Measurements from ENCODE around the gene EDN2. TPM values are rescaled to one million over a fixed set of nuclear protein-coding genes. Genes with fewer than 3 reads are reported as not detected.

The EDN2 gene
- polyA plus RNA-seq, 1 donor from 2014 or later: not detected

GRCh38 chr1:41499591-41499990, 15.1 kb upstream of the EDN2 start:
- H3K9me3 ChIP-seq (ENCODE audit: low read length): no peaks in the 10 kb centered on the region
- H3K36me3 ChIP-seq (ENCODE audit: insufficient read depth, low read length): no peaks in the 10 kb centered on the region
- peaks cover 18% of the 10 kb centered on the region for H3K27me3 ChIP-seq (ENCODE audit: insufficient read depth, low read depth, low read length)
- TF ChIP-seq RAD21 (conservative IDR thresholded peaks at IDR 0.05) (no peak), POLR2AphosphoS5 (IDR thresholded peaks at IDR 0.05) (no peak), TAF1 (IDR thresholded peaks at IDR 0.05; ENCODE audit: low read depth) (no peak), CTCF (IDR thresholded peaks at IDR 0.05; ENCODE audit: poor library complexity, severe bottlenecking) (no peak), REST (IDR thresholded peaks at IDR 0.05; ENCODE audit: borderline replicate concordance) (no peak), MXI1 (conservative IDR thresholded peaks at IDR 0.05; ENCODE audit: poor library complexity, severe bottlenecking) (no peak), EZH2 (IDR thresholded peaks at IDR 0.05; ENCODE audit: borderline replicate concordance, insufficient read depth, low read length, poor library complexity, severe bottlenecking) (no peak), SMC3 (conservative IDR thresholded peaks at IDR 0.05; ENCODE audit: poor library complexity) (no peak), EP300 (conservative IDR thresholded peaks at IDR 0.05; ENCODE audit: poor library complexity, severe bottlenecking) (no peak)
- H4K20me1 ChIP-seq (ENCODE audit: insufficient read depth): no peaks in the 10 kb centered on the region
- H3K9ac ChIP-seq (ENCODE audit: low read length): no peak overlapping the region
- no peaks in the 10 kb centered on the region for H3F3A ChIP-seq (ENCODE audit: insufficient read depth, low read length, poor library complexity, severe bottlenecking)
- H3K4me2 ChIP-seq (ENCODE audit: low read length): no peak overlapping the region
- no peak overlapping the region for H2AFZ ChIP-seq (ENCODE audit: low read depth, low read length)
- no peak overlapping the region for H3K27ac ChIP-seq (ENCODE audit: low read length)
- no peaks in the 10 kb centered on the region for H3K79me2 ChIP-seq (replicated peaks; ENCODE audit: insufficient read depth, low read length)
- no peaks in the 10 kb centered on the region for H3K9me2 ChIP-seq (ENCODE audit: insufficient read depth, low read length)
- no peak overlapping the region for H3K4me3 ChIP-seq (ENCODE audit: low read length)

GRCh38 chr1:41498804-41499203, 14.3 kb upstream of the EDN2 start:
- Histone ChIP-seq H3K9me3 (ENCODE audit: low read length) (no peaks in the 10 kb centered on the region), H3K4me2 (ENCODE audit: low read length) (no peak overlapping the region), H3F3A (ENCODE audit: insufficient read depth, low read length, poor library complexity, severe bottlenecking) (no peaks in the 10 kb centered on the region), H3K9ac (ENCODE audit: low read length) (no peak overlapping the region), H4K20me1 (ENCODE audit: insufficient read depth) (no peaks in the 10 kb centered on the region), H3K27ac (ENCODE audit: low read length) (no peak overlapping the region), H3K36me3 (ENCODE audit: insufficient read depth, low read length) (no peaks in the 10 kb centered on the region), H3K9me2 (ENCODE audit: insufficient read depth, low read length) (no peaks in the 10 kb centered on the region), H2AFZ (ENCODE audit: low read depth, low read length) (no peak overlapping the region), H3K79me2 (replicated peaks; ENCODE audit: insufficient read depth, low read length) (no peaks in the 10 kb centered on the region), H3K27me3 (ENCODE audit: insufficient read depth, low read depth, low read length) (peaks cover 18% of the 10 kb centered on the region), H3K4me3 (ENCODE audit: low read length) (no peak overlapping the region)
- TF ChIP-seq POLR2AphosphoS5 (IDR thresholded peaks at IDR 0.05) (no peak), REST (IDR thresholded peaks at IDR 0.05; ENCODE audit: borderline replicate concordance) (no peak), SMC3 (conservative IDR thresholded peaks at IDR 0.05; ENCODE audit: poor library complexity) (no peak), RAD21 (conservative IDR thresholded peaks at IDR 0.05) (no peak), MXI1 (conservative IDR thresholded peaks at IDR 0.05; ENCODE audit: poor library complexity, severe bottlenecking) (no peak), CTCF (IDR thresholded peaks at IDR 0.05; ENCODE audit: poor library complexity, severe bottlenecking) (no peak), TAF1 (IDR thresholded peaks at IDR 0.05; ENCODE audit: low read depth) (no peak), EP300 (conservative IDR thresholded peaks at IDR 0.05; ENCODE audit: poor library complexity, severe bottlenecking) (no peak), EZH2 (IDR thresholded peaks at IDR 0.05; ENCODE audit: borderline replicate concordance, insufficient read depth, low read length, poor library complexity, severe bottlenecking) (no peak)
